Measurements from ENCODE around the gene COLEC11.

DNA sequence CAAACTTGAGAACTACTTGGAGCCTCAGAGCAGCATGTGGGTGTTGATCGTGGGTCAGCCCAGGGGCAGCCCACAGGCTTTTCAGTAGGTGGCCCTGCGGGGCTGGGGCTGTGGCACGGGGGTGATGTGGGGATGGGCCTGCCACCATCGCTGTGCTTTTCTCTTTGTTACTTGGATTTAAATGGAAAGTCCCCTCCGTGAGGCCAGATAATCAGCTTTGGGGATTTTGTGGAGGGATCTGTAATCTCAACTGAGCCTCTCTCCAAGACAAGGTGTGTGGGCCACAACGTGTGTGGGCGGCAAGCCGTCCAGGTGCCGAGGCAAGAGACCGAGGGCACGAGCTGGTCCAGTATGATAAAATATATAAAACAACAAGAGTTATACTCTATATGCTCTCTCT is 16.7 kb downstream of the COLEC11 start:
- TF ChIP-seq POLR2AphosphoS5 (IDR thresholded peaks at IDR 0.05): no peak
- TF ChIP-seq POLR2A (IDR thresholded peaks at IDR 0.05): no peak
- TF ChIP-seq, protein P1, sequence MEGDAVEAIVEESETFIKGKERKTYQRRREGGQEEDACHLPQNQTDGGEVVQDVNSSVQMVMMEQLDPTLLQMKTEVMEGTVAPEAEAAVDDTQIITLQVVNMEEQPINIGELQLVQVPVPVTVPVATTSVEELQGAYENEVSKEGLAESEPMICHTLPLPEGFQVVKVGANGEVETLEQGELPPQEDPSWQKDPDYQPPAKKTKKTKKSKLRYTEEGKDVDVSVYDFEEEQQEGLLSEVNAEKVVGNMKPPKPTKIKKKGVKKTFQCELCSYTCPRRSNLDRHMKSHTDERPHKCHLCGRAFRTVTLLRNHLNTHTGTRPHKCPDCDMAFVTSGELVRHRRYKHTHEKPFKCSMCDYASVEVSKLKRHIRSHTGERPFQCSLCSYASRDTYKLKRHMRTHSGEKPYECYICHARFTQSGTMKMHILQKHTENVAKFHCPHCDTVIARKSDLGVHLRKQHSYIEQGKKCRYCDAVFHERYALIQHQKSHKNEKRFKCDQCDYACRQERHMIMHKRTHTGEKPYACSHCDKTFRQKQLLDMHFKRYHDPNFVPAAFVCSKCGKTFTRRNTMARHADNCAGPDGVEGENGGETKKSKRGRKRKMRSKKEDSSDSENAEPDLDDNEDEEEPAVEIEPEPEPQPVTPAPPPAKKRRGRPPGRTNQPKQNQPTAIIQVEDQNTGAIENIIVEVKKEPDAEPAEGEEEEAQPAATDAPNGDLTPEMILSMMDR (IDR thresholded peaks at IDR 0.05): no peak
- TF ChIP-seq EP300 (IDR thresholded peaks at IDR 0.05): no peak
